ENCODE measurements around the gene NME8. TPM values are rescaled to one million over a fixed set of nuclear protein-coding genes. Genes with fewer than 3 reads are reported as not detected.

Gene NME8
- total and polyA plus RNA-seq, 2 experiments from 2014 or later: 0.14 to 1.3 TPM

DNA sequence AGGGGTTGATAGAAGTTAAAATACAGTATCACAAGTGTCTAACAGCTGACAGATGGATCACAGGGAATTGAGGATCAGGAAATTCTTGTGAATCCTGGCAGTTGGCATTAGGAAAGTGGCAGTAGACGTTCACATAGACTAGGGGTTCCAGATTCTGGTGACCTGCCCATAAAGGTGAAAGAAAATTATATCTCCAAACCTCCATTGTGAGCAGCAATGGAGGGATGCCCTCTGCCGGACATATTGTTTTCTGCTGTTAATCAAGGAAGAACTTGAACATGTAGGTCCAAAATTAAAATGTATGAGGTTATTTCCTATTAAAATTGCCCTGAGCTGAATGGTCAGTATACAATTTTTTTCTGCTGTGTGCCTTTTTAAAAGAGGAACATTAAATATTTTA is 5.1 kb downstream of the NME8 start:
- H3K4me1 Mint-ChIP-seq: no peaks in the 10 kb centered on the region
- H3K27ac ChIP-seq (ENCODE audit: low read depth): no peak overlapping the region
- no peaks in the 10 kb centered on the region for H3K27me3 Mint-ChIP-seq (ENCODE audit: insufficient read depth, low read depth, poor library complexity)
- H3K9me2 ChIP-seq (ENCODE audit: insufficient read depth): peaks cover 3% of the 10 kb centered on the region; the same call in 1 of the 2 replicates
- H3K36me3 ChIP-seq (ENCODE audit: insufficient read depth): no peaks in the 10 kb centered on the region
- no peaks in the 10 kb centered on the region for H3K36me3 Mint-ChIP-seq (ENCODE audit: low read depth)
- no peaks in the 10 kb centered on the region for H3K27me3 ChIP-seq (ENCODE audit: insufficient read depth)
- TF ChIP-seq, protein P1, sequence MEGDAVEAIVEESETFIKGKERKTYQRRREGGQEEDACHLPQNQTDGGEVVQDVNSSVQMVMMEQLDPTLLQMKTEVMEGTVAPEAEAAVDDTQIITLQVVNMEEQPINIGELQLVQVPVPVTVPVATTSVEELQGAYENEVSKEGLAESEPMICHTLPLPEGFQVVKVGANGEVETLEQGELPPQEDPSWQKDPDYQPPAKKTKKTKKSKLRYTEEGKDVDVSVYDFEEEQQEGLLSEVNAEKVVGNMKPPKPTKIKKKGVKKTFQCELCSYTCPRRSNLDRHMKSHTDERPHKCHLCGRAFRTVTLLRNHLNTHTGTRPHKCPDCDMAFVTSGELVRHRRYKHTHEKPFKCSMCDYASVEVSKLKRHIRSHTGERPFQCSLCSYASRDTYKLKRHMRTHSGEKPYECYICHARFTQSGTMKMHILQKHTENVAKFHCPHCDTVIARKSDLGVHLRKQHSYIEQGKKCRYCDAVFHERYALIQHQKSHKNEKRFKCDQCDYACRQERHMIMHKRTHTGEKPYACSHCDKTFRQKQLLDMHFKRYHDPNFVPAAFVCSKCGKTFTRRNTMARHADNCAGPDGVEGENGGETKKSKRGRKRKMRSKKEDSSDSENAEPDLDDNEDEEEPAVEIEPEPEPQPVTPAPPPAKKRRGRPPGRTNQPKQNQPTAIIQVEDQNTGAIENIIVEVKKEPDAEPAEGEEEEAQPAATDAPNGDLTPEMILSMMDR (conservative IDR thresholded peaks at IDR 0.05; ENCODE audit: low read depth in 2 of 2): peak; percentile 55 to 58
- TF ChIP-seq, protein P2, sequence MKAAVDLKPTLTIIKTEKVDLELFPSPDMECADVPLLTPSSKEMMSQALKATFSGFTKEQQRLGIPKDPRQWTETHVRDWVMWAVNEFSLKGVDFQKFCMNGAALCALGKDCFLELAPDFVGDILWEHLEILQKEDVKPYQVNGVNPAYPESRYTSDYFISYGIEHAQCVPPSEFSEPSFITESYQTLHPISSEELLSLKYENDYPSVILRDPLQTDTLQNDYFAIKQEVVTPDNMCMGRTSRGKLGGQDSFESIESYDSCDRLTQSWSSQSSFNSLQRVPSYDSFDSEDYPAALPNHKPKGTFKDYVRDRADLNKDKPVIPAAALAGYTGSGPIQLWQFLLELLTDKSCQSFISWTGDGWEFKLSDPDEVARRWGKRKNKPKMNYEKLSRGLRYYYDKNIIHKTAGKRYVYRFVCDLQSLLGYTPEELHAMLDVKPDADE (IDR thresholded peaks at IDR 0.05): no peak
- no peak for TF ChIP-seq POLR2AphosphoS5 (IDR thresholded peaks at IDR 0.05; ENCODE audit: low read depth)
- no peak overlapping the region for H2AFZ ChIP-seq
- H3K4me3 ChIP-seq: no peak overlapping the region
- no peaks in the 10 kb centered on the region for H4K20me1 ChIP-seq (replicated peaks; ENCODE audit: insufficient read depth)
- peaks cover under 1% of the 10 kb centered on the region; the same call in 2 of the 3 replicates for H3K9me3 Mint-ChIP-seq
- H3K79me2 ChIP-seq (replicated peaks; ENCODE audit: insufficient read depth): no peaks in the 10 kb centered on the region
- DNase-seq (ENCODE audit: low spot score) (peak; percentile 18), ATAC-seq (no peak)
- H3K4me3 Mint-ChIP-seq: no peak overlapping the region
- H3K4me1 ChIP-seq (ENCODE audit: insufficient read depth): no peaks in the 10 kb centered on the region
- H3K27ac Mint-ChIP-seq: no peak overlapping the region
- H3K4me2 ChIP-seq: no peak overlapping the region
- H3F3A ChIP-seq (replicated peaks; ENCODE audit: low read depth): no peaks in the 10 kb centered on the region

DNA sequence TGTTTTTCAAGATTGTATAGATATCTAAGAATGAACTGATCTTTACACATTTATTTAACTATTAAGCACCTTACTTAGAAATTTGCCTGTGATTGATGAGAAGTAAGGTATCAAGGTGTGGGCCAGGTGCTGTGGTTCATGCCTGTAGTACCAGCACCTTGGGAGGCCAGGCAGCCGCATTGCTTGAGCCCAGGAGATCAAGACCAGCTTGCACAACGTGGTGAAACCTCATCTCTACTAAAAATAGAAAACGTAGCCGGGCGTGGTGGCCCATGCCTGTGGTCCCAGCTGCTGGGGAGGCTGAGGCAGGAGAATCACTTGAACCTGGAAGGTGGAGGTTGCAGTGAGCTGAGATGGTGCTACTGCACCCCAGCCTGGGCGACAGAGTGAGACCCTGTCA is 33.7 kb downstream of the NME8 start:
- no peak for DNase-seq (ENCODE audit: low spot score)
- Histone ChIP-seq H4K20me1 (replicated peaks; ENCODE audit: insufficient read depth) (no peaks in the 10 kb centered on the region), H3K27ac (ENCODE audit: low read depth) (no peak overlapping the region), H3K4me3 (no peak overlapping the region), H3K79me2 (replicated peaks; ENCODE audit: insufficient read depth) (no peaks in the 10 kb centered on the region), H3F3A (replicated peaks; ENCODE audit: low read depth) (no peaks in the 10 kb centered on the region), H3K9me2 (ENCODE audit: insufficient read depth) (no peaks in the 10 kb centered on the region), H2AFZ (no peak overlapping the region), H3K4me2 (no peak overlapping the region), H3K27me3 (ENCODE audit: insufficient read depth) (no peaks in the 10 kb centered on the region), H3K36me3 (ENCODE audit: insufficient read depth) (no peaks in the 10 kb centered on the region), H3K4me1 (ENCODE audit: insufficient read depth) (no peaks in the 10 kb centered on the region)
- TF ChIP-seq NANOG (IDR thresholded peaks at IDR 0.05; ENCODE audit: borderline replicate concordance) (no peak), CREB1 (CRISPR knock-in tag; IDR thresholded peaks at IDR 0.05; ENCODE audit: low read depth) (no peak), EZH2phosphoT487 (IDR thresholded peaks at IDR 0.05; ENCODE audit: unreplicated experiment) (no peak)
- TF ChIP-seq, protein P3, sequence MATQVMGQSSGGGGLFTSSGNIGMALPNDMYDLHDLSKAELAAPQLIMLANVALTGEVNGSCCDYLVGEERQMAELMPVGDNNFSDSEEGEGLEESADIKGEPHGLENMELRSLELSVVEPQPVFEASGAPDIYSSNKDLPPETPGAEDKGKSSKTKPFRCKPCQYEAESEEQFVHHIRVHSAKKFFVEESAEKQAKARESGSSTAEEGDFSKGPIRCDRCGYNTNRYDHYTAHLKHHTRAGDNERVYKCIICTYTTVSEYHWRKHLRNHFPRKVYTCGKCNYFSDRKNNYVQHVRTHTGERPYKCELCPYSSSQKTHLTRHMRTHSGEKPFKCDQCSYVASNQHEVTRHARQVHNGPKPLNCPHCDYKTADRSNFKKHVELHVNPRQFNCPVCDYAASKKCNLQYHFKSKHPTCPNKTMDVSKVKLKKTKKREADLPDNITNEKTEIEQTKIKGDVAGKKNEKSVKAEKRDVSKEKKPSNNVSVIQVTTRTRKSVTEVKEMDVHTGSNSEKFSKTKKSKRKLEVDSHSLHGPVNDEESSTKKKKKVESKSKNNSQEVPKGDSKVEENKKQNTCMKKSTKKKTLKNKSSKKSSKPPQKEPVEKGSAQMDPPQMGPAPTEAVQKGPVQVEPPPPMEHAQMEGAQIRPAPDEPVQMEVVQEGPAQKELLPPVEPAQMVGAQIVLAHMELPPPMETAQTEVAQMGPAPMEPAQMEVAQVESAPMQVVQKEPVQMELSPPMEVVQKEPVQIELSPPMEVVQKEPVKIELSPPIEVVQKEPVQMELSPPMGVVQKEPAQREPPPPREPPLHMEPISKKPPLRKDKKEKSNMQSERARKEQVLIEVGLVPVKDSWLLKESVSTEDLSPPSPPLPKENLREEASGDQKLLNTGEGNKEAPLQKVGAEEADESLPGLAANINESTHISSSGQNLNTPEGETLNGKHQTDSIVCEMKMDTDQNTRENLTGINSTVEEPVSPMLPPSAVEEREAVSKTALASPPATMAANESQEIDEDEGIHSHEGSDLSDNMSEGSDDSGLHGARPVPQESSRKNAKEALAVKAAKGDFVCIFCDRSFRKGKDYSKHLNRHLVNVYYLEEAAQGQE (IDR thresholded peaks at IDR 0.05; ENCODE audit: unreplicated experiment): no peak
- ATAC-seq: no peak
- peaks cover 2% of the 10 kb centered on the region for H3K27me3 Mint-ChIP-seq (ENCODE audit: insufficient read depth, low read depth, poor library complexity)
- H3K4me3 Mint-ChIP-seq: no peak overlapping the region
- H3K9me3 Mint-ChIP-seq: no peaks in the 10 kb centered on the region
- no peak overlapping the region for H3K27ac Mint-ChIP-seq
- H3K36me3 Mint-ChIP-seq (ENCODE audit: low read depth): no peaks in the 10 kb centered on the region
- H3K4me1 Mint-ChIP-seq: peaks cover 5% of the 10 kb centered on the region

Data from GM23338 (cell line).